Left ventricle myocardium inferior (tissue), 1 donor: ENCODE data around the gene MBNL3. TPM values are rescaled to one million over a fixed set of nuclear protein-coding genes. Genes with fewer than 3 reads are reported as not detected.

ENCODE experiments used
- DNase-seq: peaks from one replicate; pipeline ENCODE4 v3.0.0-alpha.2; 2020
- H3K27ac ChIP-seq: fragments of 200-600 bp; replicated peaks from 2 replicates; pipeline ENCODE4 v1.8.0; 2021
- H3K27me3 ChIP-seq: fragments of 200-600 bp; 2 replicates; pipeline ENCODE4 v1.8.0; 2021; ENCODE audit warnings: low read depth
- H3K36me3 ChIP-seq: fragments of 200-600 bp; 2 replicates; pipeline ENCODE4 v1.8.0; 2021
- H3K4me1 ChIP-seq: fragments of 200-600 bp; 2 replicates; pipeline ENCODE4 v1.8.0; 2021
- H3K4me3 ChIP-seq: fragments of 200-600 bp; 2 replicates; pipeline ENCODE4 v1.8.0; 2021; ENCODE audit warnings: mild to moderate bottlenecking, moderate library complexity
- H3K9me3 ChIP-seq: fragments of 200-600 bp; replicated peaks from 2 replicates; pipeline ENCODE4 v1.8.0; 2021
- intact Hi-C: fragments of 100-400 bp; cut with micrococcal nuclease; formaldehyde crosslinking; loops from one replicate; pipeline ENCODE4 v1.11.0; 2022
- total RNA-seq: library from RNA; stranded (reverse); fragmentation: NEBNext Ultra II Directional; extraction: Animal tissue kit (Norgen Biotek cat#: 25700); gene quantifications from one replicate; pipeline ENCODE4 v1.2.1, GENCODE V29; 2021
- TF ChIP-seq, protein P1 (sequence below): fragments of 200-600 bp; IDR thresholded peaks from 2 replicates; pipeline ENCODE4 v1.8.0; 2021; ENCODE audit warnings: antibody characterized with exemption, mild to moderate bottlenecking, borderline replicate concordance
- donor health status: DM: no; HTN: yes; CAD: no; lungs with severe emphysema.

The MBNL3 gene
- total RNA-seq, 1 donor from 2014 or later: 38.5 TPM

- no peaks in the 10 kb centered on the region for H3K27me3 ChIP-seq
- H3K27ac ChIP-seq: no peak overlapping the region
- H3K4me3 ChIP-seq: no peak overlapping the region
- TF ChIP-seq, protein P1, sequence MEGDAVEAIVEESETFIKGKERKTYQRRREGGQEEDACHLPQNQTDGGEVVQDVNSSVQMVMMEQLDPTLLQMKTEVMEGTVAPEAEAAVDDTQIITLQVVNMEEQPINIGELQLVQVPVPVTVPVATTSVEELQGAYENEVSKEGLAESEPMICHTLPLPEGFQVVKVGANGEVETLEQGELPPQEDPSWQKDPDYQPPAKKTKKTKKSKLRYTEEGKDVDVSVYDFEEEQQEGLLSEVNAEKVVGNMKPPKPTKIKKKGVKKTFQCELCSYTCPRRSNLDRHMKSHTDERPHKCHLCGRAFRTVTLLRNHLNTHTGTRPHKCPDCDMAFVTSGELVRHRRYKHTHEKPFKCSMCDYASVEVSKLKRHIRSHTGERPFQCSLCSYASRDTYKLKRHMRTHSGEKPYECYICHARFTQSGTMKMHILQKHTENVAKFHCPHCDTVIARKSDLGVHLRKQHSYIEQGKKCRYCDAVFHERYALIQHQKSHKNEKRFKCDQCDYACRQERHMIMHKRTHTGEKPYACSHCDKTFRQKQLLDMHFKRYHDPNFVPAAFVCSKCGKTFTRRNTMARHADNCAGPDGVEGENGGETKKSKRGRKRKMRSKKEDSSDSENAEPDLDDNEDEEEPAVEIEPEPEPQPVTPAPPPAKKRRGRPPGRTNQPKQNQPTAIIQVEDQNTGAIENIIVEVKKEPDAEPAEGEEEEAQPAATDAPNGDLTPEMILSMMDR: no peak
- no peaks in the 10 kb centered on the region for H3K4me1 ChIP-seq
- H3K9me3 ChIP-seq: no peaks in the 10 kb centered on the region
- intact Hi-C loops: no loop called here
- H3K36me3 ChIP-seq: no peaks in the 10 kb centered on the region
- no peak for DNase-seq
Measured at GRCh38 chrX:132401935-132402334, 86.9 kb downstream of the MBNL3 start.

DNA sequence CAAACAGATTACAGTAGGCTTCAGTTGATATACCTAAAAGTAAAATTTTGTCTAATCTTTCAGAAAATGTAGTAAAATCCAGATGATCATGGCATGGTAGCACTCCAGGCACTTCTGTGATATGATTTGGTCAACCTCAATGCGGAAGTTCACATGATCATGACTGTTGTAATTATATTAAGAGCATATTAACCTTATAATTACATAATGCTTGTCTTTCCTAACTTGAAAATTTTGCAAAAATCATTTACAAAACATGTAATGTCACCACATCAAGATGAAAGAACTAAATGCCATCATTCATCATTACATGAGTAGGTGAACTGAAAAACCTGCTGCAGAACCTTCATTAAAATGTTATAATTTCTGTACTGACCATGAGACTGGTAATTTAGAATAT lies 88.1 kb downstream of the MBNL3 start:
- TF ChIP-seq, protein P1: no peak
- H3K36me3 ChIP-seq: no peaks in the 10 kb centered on the region
- intact Hi-C loops: no loop called here

DNA sequence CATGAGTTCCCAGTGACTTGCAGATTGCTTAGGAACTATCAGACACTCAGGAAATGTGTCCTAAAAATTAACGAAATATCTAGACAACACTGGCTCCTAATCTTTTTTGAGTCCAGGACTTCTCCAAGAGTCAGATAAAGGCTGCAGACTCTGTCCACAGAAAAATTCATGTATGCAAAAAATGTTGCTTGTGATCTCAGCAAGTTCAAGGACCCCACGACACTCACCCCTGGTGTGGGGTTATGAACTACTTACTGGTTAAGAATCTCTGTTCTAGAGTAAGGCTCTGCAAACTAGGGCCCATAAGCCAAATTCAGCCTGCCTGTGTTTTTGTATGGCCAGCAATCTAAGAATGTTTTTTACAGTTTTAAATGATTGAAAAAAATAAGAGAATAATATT lies 93.2 kb downstream of the MBNL3 start:
- Histone ChIP-seq H3K4me3 (no peak overlapping the region), H3K9me3 (no peaks in the 10 kb centered on the region), H3K4me1 (peaks cover 15% of the 10 kb centered on the region), H3K36me3 (no peaks in the 10 kb centered on the region), H3K27me3 (no peaks in the 10 kb centered on the region), H3K27ac (no peak overlapping the region)
- intact Hi-C loops: no loop called here
- TF ChIP-seq, protein P1: no peak
- no peak for DNase-seq

More for the DNA sequence above, 88.1 kb downstream of the MBNL3 start:
- Histone ChIP-seq H3K27ac (no peak overlapping the region), H3K27me3 (no peaks in the 10 kb centered on the region), H3K4me3 (no peak overlapping the region), H3K9me3 (no peaks in the 10 kb centered on the region), H3K4me1 (peaks cover under 1% of the 10 kb centered on the region)
- DNase-seq: no peak

DNA sequence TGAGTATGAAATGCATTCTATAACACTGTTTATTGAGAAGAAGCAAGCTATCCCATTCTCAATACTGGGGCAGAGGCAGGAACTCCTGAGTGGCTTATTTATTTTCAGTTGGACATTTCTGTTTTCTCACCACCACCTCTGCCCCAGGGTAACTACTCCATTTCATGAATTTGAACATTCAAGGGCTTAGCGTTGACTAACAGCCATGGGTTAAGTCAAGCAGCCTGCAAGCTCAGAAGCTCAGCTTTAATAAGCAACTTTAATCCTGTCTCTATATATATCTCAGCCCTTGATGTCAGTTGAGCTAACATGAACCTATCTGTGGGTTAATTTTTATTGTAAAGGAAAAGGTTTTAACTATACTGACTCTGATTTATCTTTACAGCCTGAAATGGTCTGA lies 93.8 kb downstream of the MBNL3 start:
- no peaks in the 10 kb centered on the region for H3K27me3 ChIP-seq
- no peak overlapping the region for H3K27ac ChIP-seq
- H3K4me1 ChIP-seq: peaks cover 15% of the 10 kb centered on the region
- TF ChIP-seq, protein P1: no peak
- no peaks in the 10 kb centered on the region for H3K9me3 ChIP-seq
- H3K36me3 ChIP-seq: no peaks in the 10 kb centered on the region
- intact Hi-C loops: no loop called here
- DNase-seq: no peak
- no peak overlapping the region for H3K4me3 ChIP-seq

DNA sequence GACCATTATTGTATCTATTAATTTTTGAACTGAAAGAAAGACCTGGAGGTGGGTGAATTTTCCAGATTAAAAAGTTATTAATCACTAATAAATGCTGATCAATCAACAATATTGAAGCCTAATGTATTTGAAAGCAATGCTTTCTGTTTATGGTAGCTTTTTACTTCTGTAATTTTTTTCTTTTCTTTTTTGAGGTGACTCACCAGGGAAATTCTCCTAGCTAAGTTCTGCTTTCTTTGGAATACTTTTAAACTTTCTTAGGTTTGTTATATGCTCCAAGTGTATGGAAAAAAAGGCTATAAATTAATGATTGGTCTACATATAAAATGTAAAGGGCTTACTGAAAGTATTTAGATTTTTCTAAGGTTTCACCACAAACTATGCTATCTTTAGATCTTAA lies 94.2 kb downstream of the MBNL3 start:
- DNase-seq: no peak
- H3K9me3 ChIP-seq: no peaks in the 10 kb centered on the region
- H3K4me3 ChIP-seq: no peak overlapping the region
- no peak overlapping the region for H3K27ac ChIP-seq
- no peaks in the 10 kb centered on the region for H3K27me3 ChIP-seq
- H3K36me3 ChIP-seq: no peaks in the 10 kb centered on the region
- intact Hi-C loops: no loop called here
- H3K4me1 ChIP-seq: peaks cover 15% of the 10 kb centered on the region
- TF ChIP-seq, protein P1: no peak

- no peaks in the 10 kb centered on the region for H3K9me3 ChIP-seq
- TF ChIP-seq, protein P1: no peak
- H3K27me3 ChIP-seq: no peaks in the 10 kb centered on the region
- intact Hi-C loops: no loop called here
- no peak for DNase-seq
- H3K4me3 ChIP-seq: no peak overlapping the region
- H3K27ac ChIP-seq: no peak overlapping the region
- H3K36me3 ChIP-seq: no peaks in the 10 kb centered on the region
- peaks cover 17% of the 10 kb centered on the region for H3K4me1 ChIP-seq
Measured at GRCh38 chrX:132393992-132394391, 94.8 kb downstream of the MBNL3 start.
